K562 (cell line): ENCODE measurements around the gene COX10. TPM values are rescaled to one million over a fixed set of nuclear protein-coding genes. Genes with fewer than 3 reads are reported as not detected.

Source experiments
- ATAC-seq: fragments of 200-7000 bp; cut with Tn5 transposase; 3 replicates; pipeline ENCODE4 v1.9.1; 2020; ENCODE audit warnings: moderate library complexity
- BruUV-seq: library from RNA; stranded (reverse); fragments of 400-500 nt; replicated peaks from 2 replicates; lab custom pipeline; 2021; lab: Mats Ljungman, UMichigan
- CTCF ChIA-PET: fragments of 300-600 bp; formaldehyde crosslinking; extraction: SDS; loops from one replicate; lab custom pipeline; 2021; ENCODE audit warnings: low intra/inter-chr PET ratio; lab: Yijun Ruan, JAX
- POLR2A ChIA-PET: fragments of 300-600, 350-650 bp; sonication (Branson Sonifier 250); formaldehyde crosslinking; extraction: SDS; loops from one replicate; lab custom pipeline; 2021; ENCODE audit warnings: antibody characterized with exemption, inconsistent platforms; lab: Yijun Ruan, JAX
- DNase-seq, 4 experiments: peaks; one replicate each; pipeline versions ENCODE4 v3.0.0 to v3.0.0-alpha.2; 2011 to 2018; ENCODE audit warnings: low spot score in 3 of 4, mixed read lengths in 3 of 4; ENCODE audit errors: extremely low read depth in 1 of 4
- FAIRE-seq: peaks from 2 replicates; lab custom pipeline; 2011; peaks lifted over from hg19 to GRCh38; lab: Jason Lieb, UNC
- H2AFZ ChIP-seq: 2 replicates; pipeline ENCODE4 v1.6.0; 2011; ENCODE audit warnings: low read depth, low read length, control low read depth, inconsistent platforms
- H3K27ac ChIP-seq: fragments of 200-600 bp; 3 replicates; pipeline ENCODE4 v1.8.0; 2011; ENCODE audit warnings: low read depth, mild to moderate bottlenecking, control low read depth, inconsistent platforms, low read length, moderate library complexity, mixed read lengths; ENCODE audit errors: extremely low read depth
- H3K27me3 ChIP-seq, 2 experiments: fragments of 300-600 bp in 1 of 2; 2 replicates in 1 of 2; 3 replicates in 1 of 2; pipeline versions ENCODE4 v1.6.0 to v1.8.0; 2011; ENCODE audit warnings: inconsistent platforms in 2 of 2, low read length in 2 of 2, mild to moderate bottlenecking in 1 of 2, mixed read lengths in 1 of 2, moderate library complexity in 1 of 2; ENCODE audit not compliant: control insufficient read depth in 2 of 2, insufficient read depth in 2 of 2
- H3K36me3 ChIP-seq: fragments of 300-600 bp; 3 replicates; pipeline ENCODE4 v1.8.0; 2011; ENCODE audit warnings: mild to moderate bottlenecking, low read length, inconsistent platforms; ENCODE audit not compliant: control insufficient read depth, insufficient read depth
- H3K4me1 ChIP-seq, 2 experiments: fragments of 200-600 bp in 1 of 2; replicated peaks in 1 of 2; 2 replicates in 1 of 2; 3 replicates in 1 of 2; pipeline versions ENCODE4 v1.5.1 to v1.8.0; 2011; ENCODE audit warnings: inconsistent platforms in 2 of 2, low read length in 2 of 2, mild to moderate bottlenecking in 1 of 2, mixed read lengths in 1 of 2, moderate library complexity in 1 of 2; ENCODE audit not compliant: control insufficient read depth in 2 of 2, insufficient read depth in 2 of 2
- H3K4me2 ChIP-seq: 2 replicates; pipeline ENCODE4 v1.6.1; 2011; ENCODE audit warnings: low read length, control low read depth, inconsistent platforms, mixed read lengths; ENCODE audit not compliant: insufficient read depth
- H3K4me3 ChIP-seq: fragments of 200-600 bp; sonication (generic), shearing (Covaris generic); 2 replicates; pipeline ENCODE4 v1.5.1; 2016; ENCODE audit warnings: control low read depth, inconsistent platforms
- H3K79me2 ChIP-seq: fragments of 200-600 bp; 3 replicates; pipeline ENCODE4 v1.8.0; 2011; ENCODE audit warnings: low read length, inconsistent platforms; ENCODE audit not compliant: control insufficient read depth, insufficient read depth
- H3K9ac ChIP-seq, 2 experiments: 2 replicates each; pipeline versions ENCODE4 v1.6.0 to v1.6.1; 2011; ENCODE audit warnings: low read depth in 2 of 2, low read length in 2 of 2, control low read depth in 1 of 2, inconsistent platforms in 1 of 2, mild to moderate bottlenecking in 1 of 2, mixed read lengths in 1 of 2; ENCODE audit not compliant: insufficient read depth in 1 of 2
- H3K9me1 ChIP-seq: one replicate; pipeline ENCODE4 v1.6.0; 2011; ENCODE audit warnings: inconsistent platforms, mild to moderate bottlenecking, low read length, moderate library complexity; ENCODE audit not compliant: control insufficient read depth, insufficient read depth
- H3K9me3 ChIP-seq: replicated peaks from 2 replicates; pipeline ENCODE4 v1.5.1; 2011; ENCODE audit warnings: low read depth, low read length, inconsistent platforms; ENCODE audit not compliant: control insufficient read depth, insufficient read depth
- H4K20me1 ChIP-seq: replicated peaks from 2 replicates; pipeline ENCODE4 v1.6.1; 2011; ENCODE audit warnings: low read length, inconsistent platforms, mixed read lengths; ENCODE audit not compliant: control insufficient read depth, insufficient read depth
- FOXJ3 ChIP-seq: sonication (generic); formaldehyde crosslinking; IDR thresholded peaks from 2 replicates; pipeline ENCODE4 v1.4.0; 2020; ENCODE audit warnings: mild to moderate bottlenecking, missing genetic modification reagents
- MAFK ChIP-seq: IDR thresholded peaks from 2 replicates; pipeline ENCODE4 v1.6.1; 2011; ENCODE audit warnings: low read length, improper control_type of control experiment
- RFX1 ChIP-seq: fragments of 450-650 bp; IDR thresholded peaks from 2 replicates; pipeline ENCODE4 v1.6.1; 2016; ENCODE audit warnings: mild to moderate bottlenecking, moderate library complexity
- SPI1 ChIP-seq: IDR thresholded peaks from 2 replicates; pipeline ENCODE4 v1.6.1; 2011; ENCODE audit warnings: low read depth, low read length, control low read depth, borderline replicate concordance
- WGBS: fragments of 100-300 bp; shearing (Covaris generic); methylation state at CpG from one replicate; pipeline ENCODE4 v1.1.6; 2016; ENCODE audit warnings: low coverage, mixed read lengths; ENCODE audit not compliant: insufficient coverage; ENCODE audit errors: missing lambda C conversion rate; 5-methylcytosine and 5-hydroxymethylcytosine counted together
- in situ Hi-C: fragments of 300-500 bp; cut with MboI; formaldehyde crosslinking; loops from 4 replicates; pipeline ENCODE4 v1.15.0; 2018; ENCODE audit warnings: inconsistent platforms, mixed read lengths
- intact Hi-C: fragments of 100-400 bp; cut with micrococcal nuclease; formaldehyde crosslinking; loops from 2 replicates; pipeline ENCODE4 v1.14.2; 2022
- polyA plus RNA-seq, 8 experiments: library from polyadenylated mRNA; depleted of rRNA in 4 of 8; stranded (reverse) in 5 of 8; unstranded in 3 of 8; fragments of >200 nt; fragmentation: Nextera tagmentation in 2 of 8; fragmentation: Illumina TruSeq in 1 of 8; extraction: Ambion mirVana in 2 of 8; extraction: Trizol in 1 of 8; gene quantifications; 2 replicates each; pipeline versions ENCODE4 v1.2.1 to v1.2.3, GENCODE V29; 2011 to 2014; ENCODE audit warnings: inconsistent platforms in 1 of 8, missing spikeins in 1 of 8
- total RNA-seq, 7 experiments: library from RNA; depleted of rRNA in 6 of 7; stranded (reverse); fragments of >200 nt in 6 of 7; fragmentation: Illumina TruSeq in 2 of 7; extraction: Trizol in 2 of 7; gene quantifications; 2 replicates each; pipeline versions ENCODE4 v1.2.1 to v1.2.3, GENCODE V29; 2011 to 2021; ENCODE audit warnings: low replicate concordance in 1 of 7
- TF ChIP-seq, protein P1 (sequence below): fragments of 450-650 bp; formaldehyde crosslinking; IDR thresholded peaks from 2 replicates; pipeline ENCODE4 v1.4.0; 2022; ENCODE audit warnings: mild to moderate bottlenecking, moderate library complexity
- TF ChIP-seq, protein P2 (sequence below), 2 experiments: fragments of 450-650 bp in 1 of 2; sonication (generic) in 1 of 2; formaldehyde crosslinking in 1 of 2; IDR thresholded peaks; 2 replicates each; pipeline versions ENCODE4 v1.7.1 to v1.9.0; 2016 to 2022; ENCODE audit warnings: inconsistent platforms in 1 of 2, mild to moderate bottlenecking in 1 of 2, missing genetic modification reagents in 1 of 2

COX10 gene
- total and polyA plus RNA-seq, 9 of the 15 experiments (the other 6 are each of a cell fraction or from before 2014, with no cell fraction given): 10.3 to 26.4 (median 17.8) TPM

DNA sequence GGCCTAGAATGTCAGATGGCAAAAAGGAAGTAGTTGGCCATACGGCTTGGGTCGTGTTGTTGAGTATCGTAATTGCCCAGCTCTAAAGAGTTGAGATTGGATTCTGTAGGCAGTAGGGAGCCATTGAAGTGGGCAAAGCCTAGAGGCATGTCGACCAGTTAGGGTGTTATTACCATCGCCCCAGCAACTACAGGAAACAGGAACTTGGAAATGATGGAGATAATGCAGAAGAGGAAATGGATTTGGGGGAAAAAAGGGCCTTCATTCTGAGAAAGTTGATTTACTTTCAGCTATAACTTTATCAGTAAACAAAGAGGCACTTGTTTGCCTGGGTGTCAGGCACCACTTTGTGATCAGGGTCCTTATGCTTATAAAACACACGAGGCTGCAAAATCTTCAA is 52.6 kb downstream of the COX10 start:
- FAIRE-seq (no peak), DNase-seq (no peak), ATAC-seq (no peak)
- Histone ChIP-seq H3K9ac (no peak overlapping the region), H3K79me2 (peaks cover 19% of the 10 kb centered on the region; the same call in 2 of the 3 replicates), H3K27ac (no peak overlapping the region), H2AFZ (no peak overlapping the region), H3K4me2 (no peak overlapping the region), H3K9me3 (no peaks in the 10 kb centered on the region), H3K27me3 (no peaks in the 10 kb centered on the region), H3K9me1 (no peaks in the 10 kb centered on the region), H3K36me3 (no peaks in the 10 kb centered on the region), H4K20me1 (0 out of 2 replicates have a peak, but pooled peaks cover 4% of the 10 kb centered on the region), H3K4me3 (no peak overlapping the region), H3K4me1 (no peaks in the 10 kb centered on the region; a peak in 1 of 5 replicates)
- ChIA-PET CTCF (no interaction called here), POLR2A (no interaction called here)
- 59% methylated on average over 4 of the region's 6 CpGs for WGBS
- intact Hi-C loops (no loop called here), in situ Hi-C loops (no loop called here)
- BruUV-seq: no TSS peak
- TF ChIP-seq, protein P1, sequence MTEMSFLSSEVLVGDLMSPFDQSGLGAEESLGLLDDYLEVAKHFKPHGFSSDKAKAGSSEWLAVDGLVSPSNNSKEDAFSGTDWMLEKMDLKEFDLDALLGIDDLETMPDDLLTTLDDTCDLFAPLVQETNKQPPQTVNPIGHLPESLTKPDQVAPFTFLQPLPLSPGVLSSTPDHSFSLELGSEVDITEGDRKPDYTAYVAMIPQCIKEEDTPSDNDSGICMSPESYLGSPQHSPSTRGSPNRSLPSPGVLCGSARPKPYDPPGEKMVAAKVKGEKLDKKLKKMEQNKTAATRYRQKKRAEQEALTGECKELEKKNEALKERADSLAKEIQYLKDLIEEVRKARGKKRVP (CRISPR knock-in tag): no peak
- TF ChIP-seq, protein P2, sequence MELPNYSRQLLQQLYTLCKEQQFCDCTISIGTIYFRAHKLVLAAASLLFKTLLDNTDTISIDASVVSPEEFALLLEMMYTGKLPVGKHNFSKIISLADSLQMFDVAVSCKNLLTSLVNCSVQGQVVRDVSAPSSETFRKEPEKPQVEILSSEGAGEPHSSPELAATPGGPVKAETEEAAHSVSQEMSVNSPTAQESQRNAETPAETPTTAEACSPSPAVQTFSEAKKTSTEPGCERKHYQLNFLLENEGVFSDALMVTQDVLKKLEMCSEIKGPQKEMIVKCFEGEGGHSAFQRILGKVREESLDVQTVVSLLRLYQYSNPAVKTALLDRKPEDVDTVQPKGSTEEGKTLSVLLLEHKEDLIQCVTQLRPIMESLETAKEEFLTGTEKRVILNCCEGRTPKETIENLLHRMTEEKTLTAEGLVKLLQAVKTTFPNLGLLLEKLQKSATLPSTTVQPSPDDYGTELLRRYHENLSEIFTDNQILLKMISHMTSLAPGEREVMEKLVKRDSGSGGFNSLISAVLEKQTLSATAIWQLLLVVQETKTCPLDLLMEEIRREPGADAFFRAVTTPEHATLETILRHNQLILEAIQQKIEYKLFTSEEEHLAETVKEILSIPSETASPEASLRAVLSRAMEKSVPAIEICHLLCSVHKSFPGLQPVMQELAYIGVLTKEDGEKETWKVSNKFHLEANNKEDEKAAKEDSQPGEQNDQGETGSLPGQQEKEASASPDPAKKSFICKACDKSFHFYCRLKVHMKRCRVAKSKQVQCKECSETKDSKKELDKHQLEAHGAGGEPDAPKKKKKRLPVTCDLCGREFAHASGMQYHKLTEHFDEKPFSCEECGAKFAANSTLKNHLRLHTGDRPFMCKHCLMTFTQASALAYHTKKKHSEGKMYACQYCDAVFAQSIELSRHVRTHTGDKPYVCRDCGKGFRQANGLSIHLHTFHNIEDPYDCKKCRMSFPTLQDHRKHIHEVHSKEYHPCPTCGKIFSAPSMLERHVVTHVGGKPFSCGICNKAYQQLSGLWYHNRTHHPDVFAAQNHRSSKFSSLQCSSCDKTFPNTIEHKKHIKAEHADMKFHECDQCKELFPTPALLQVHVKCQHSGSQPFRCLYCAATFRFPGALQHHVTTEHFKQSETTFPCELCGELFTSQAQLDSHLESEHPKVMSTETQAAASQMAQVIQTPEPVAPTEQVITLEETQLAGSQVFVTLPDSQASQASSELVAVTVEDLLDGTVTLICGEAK (IDR thresholded peaks at IDR 0.05): peak; percentile 44; the same call in 1 of the 2 replicates
- TF ChIP-seq, protein P2 (CRISPR knock-in tag; IDR thresholded peaks at IDR 0.05): no peak
- TF ChIP-seq SPI1: peak; percentile 64; the same call in 1 of the 2 replicates
- no peak for TF ChIP-seq MAFK
- 0 out of 2 replicates have a peak, but pooled peaks have one; percentile 53 for TF ChIP-seq FOXJ3
- TF ChIP-seq RFX1: peak; percentile 49
